OCI-LY7 (cell line): Measurements from ENCODE around the gene CYB5RL. TPM values are rescaled to one million over a fixed set of nuclear protein-coding genes. Genes with fewer than 3 reads are reported as not detected.

Experiments used
- BruUV-seq: library from RNA; stranded (reverse); fragments of 400-500 nt; replicated peaks from 2 replicates; lab custom pipeline; 2021; lab: Mats Ljungman, UMichigan
- CTCF ChIA-PET: fragments of 300-600 bp; sonication (Branson Sonifier 250); formaldehyde crosslinking; loops from one replicate; lab custom pipeline; 2022; ENCODE audit warnings: antibody characterized with exemption; ENCODE audit not compliant: unreplicated experiment; lab: Charles Lee
- POLR2A ChIA-PET: fragments of 300-600 bp; sonication (Branson Sonifier 250); formaldehyde crosslinking; loops from one replicate; lab custom pipeline; 2022; ENCODE audit warnings: antibody characterized with exemption; lab: Charles Lee
- DNase-seq: peaks from one replicate; pipeline ENCODE4 v3.0.0-alpha.2; 2015; ENCODE audit warnings: low spot score
- H2AFZ ChIP-seq: fragments of 200-600 bp; sonication (generic), shearing (Covaris generic); 2 replicates; pipeline ENCODE4 v1.6.1; 2014; ENCODE audit warnings: mild to moderate bottlenecking, antibody characterized with exemption, low read length, moderate library complexity
- H3K27ac ChIP-seq: fragments of 200-600 bp; sonication (generic); 2 replicates; pipeline ENCODE4 v1.5.1; 2014; ENCODE audit warnings: mixed run types, low read depth, mild to moderate bottlenecking, moderate library complexity, low read length, inconsistent platforms; ENCODE audit not compliant: poor library complexity, severe bottlenecking
- H3K36me3 ChIP-seq: fragments of 200-600 bp; sonication (generic); 2 replicates; pipeline ENCODE4 v1.6.1; 2014; ENCODE audit warnings: mild to moderate bottlenecking, antibody characterized with exemption, low read length, moderate library complexity, mixed read lengths; ENCODE audit not compliant: insufficient read depth
- H3K4me1 ChIP-seq: fragments of 200-600 bp; sonication (generic); 2 replicates; pipeline ENCODE4 v1.5.1; 2014; ENCODE audit warnings: mild to moderate bottlenecking, low read length; ENCODE audit not compliant: insufficient read depth, poor library complexity, severe bottlenecking
- H3K4me2 ChIP-seq: fragments of 200-600 bp; sonication (generic); 2 replicates; pipeline ENCODE4 v1.6.1; 2014; ENCODE audit warnings: mild to moderate bottlenecking, low read length
- H3K4me3 ChIP-seq: fragments of 200-600 bp; sonication (generic); 2 replicates; pipeline ENCODE4 v1.5.1; 2014; ENCODE audit warnings: mild to moderate bottlenecking, low read depth, low read length; ENCODE audit not compliant: poor library complexity, severe bottlenecking
- H3K79me2 ChIP-seq: fragments of 200-600 bp; sonication (generic); 2 replicates; pipeline ENCODE4 v1.6.1; 2016; ENCODE audit warnings: low read depth, mild to moderate bottlenecking, low read length, moderate library complexity, mixed read lengths; ENCODE audit not compliant: insufficient read depth
- H3K9me2 ChIP-seq: fragments of 200-600 bp; sonication (generic); 2 replicates; pipeline ENCODE4 v1.6.1; 2016; ENCODE audit warnings: mild to moderate bottlenecking, low read length, mixed read lengths; ENCODE audit not compliant: insufficient read depth
- H3K9me3 ChIP-seq: fragments of 200-600 bp; sonication (generic); 2 replicates; pipeline ENCODE4 v1.6.1; 2014; ENCODE audit warnings: mild to moderate bottlenecking, mixed run types, low read length, mixed read lengths
- H4K20me1 ChIP-seq: fragments of 200-600 bp; sonication (generic); 2 replicates; pipeline ENCODE4 v1.6.1; 2014; ENCODE audit warnings: mild to moderate bottlenecking, antibody characterized with exemption, low read length, moderate library complexity, mixed read lengths; ENCODE audit not compliant: insufficient read depth
- CTCF ChIP-seq: fragments of 200-600 bp; sonication (generic); conservative IDR thresholded peaks from 2 replicates; pipeline ENCODE4 v1.5.1; 2014; ENCODE audit warnings: mild to moderate bottlenecking, antibody characterized with exemption, low read length, moderate library complexity, mixed read lengths
- EZH2phosphoT487 ChIP-seq: fragments of 200-600 bp; sonication (generic); IDR thresholded peaks from 2 replicates; pipeline ENCODE4 v1.6.1; 2018; ENCODE audit warnings: low read depth, borderline replicate concordance, mild to moderate bottlenecking, mixed run types, antibody characterized with exemption, low read length, moderate library complexity, mixed read lengths
- intact Hi-C: fragments of 100-400 bp; cut with micrococcal nuclease; formaldehyde crosslinking; loops from one replicate; pipeline ENCODE4 v1.10.0; 2022; ENCODE audit not compliant: unreplicated experiment
- total RNA-seq, 2 experiments: library from RNA; depleted of rRNA in 1 of 2; stranded (reverse); fragments of >200 nt in 1 of 2; shearing (Covaris generic) in 1 of 2; gene quantifications; 2 replicates each; pipeline ENCODE4 v1.2.3, GENCODE V29; 2014 to 2022

The CYB5RL gene
- total RNA-seq, 2 experiments from 2014 or later: 10.4 to 20.6 TPM

- no peak for TF ChIP-seq EZH2phosphoT487
- no peak for TF ChIP-seq CTCF
- Histone ChIP-seq H2AFZ (no peak overlapping the region), H3K9me2 (no peaks in the 10 kb centered on the region), H3K79me2 (no peaks in the 10 kb centered on the region), H4K20me1 (no peaks in the 10 kb centered on the region), H3K9me3 (no peaks in the 10 kb centered on the region), H3K4me2 (no peak overlapping the region), H3K4me1 (no peaks in the 10 kb centered on the region), H3K36me3 (no peaks in the 10 kb centered on the region), H3K4me3 (no peak overlapping the region), H3K27ac (no peak overlapping the region)
- ChIA-PET POLR2A (interaction anchor here (0.6 kb wide), 1 partner anchor 1012 kb away, joined by 3 read pairs; no protein-coding TSS in a partner anchor), CTCF (no interaction called here)
- no peak for DNase-seq
- intact Hi-C loops: no loop called here
- no TSS peak for BruUV-seq
Observed at GRCh38 chr1:54173681-54174080, 26.1 kb downstream of the CYB5RL start.

DNA sequence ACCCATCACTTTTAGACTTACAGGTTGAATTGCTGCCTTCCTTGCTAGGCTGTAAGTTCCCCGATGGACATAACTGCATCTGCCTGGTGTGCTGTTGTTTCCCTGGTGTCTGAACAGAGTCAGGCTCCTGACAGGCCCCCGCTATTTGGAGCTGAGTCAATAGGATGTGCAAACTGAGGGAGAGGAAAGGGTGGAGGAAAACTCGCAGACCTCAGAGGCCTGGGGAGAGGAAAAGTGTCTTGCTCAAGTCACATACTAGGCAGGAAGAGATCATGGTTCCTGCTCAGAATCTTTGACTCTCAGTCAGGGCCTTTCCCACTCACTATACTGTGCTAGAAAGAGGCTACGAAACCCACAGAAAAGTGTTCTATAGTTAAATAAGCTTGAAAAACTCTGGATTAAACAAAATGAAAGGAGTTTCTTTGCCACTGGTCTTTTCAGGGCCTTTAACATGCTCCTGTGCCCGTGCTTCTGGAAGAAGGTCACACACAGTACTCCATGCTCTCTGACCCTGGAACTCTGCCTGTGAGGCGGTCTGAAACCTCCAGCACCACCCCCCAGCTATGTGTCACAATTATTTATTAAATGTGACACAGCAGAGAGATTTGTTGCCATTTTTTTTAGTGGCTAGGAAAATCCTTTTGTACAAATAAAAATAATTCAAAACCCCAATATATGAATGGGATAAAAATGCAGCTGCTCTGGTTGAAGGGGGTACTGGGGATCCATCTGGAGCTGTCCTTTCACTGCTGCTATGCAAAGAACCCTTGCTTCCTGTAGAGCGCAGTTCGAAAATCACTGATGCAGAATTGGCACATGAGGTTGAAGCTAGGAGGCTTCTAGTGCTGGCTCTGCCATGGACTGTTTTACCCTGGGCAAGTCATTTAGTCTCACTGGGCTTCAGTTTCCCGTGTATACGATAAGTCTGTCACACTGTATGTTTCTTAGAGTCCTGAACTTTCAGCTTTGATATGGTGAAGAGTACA lies 26.9 kb downstream of the CYB5RL start:
- Histone ChIP-seq H3K36me3 (no peaks in the 10 kb centered on the region), H3K9me2 (no peaks in the 10 kb centered on the region), H3K4me2 (no peak overlapping the region), H3K79me2 (no peaks in the 10 kb centered on the region), H2AFZ (no peak overlapping the region), H4K20me1 (no peaks in the 10 kb centered on the region), H3K4me1 (no peaks in the 10 kb centered on the region), H3K4me3 (no peak overlapping the region), H3K9me3 (no peaks in the 10 kb centered on the region), H3K27ac (no peak overlapping the region)
- CTCF ChIA-PET: no interaction called here
- TF ChIP-seq EZH2phosphoT487 (no peak), CTCF (no peak)
- BruUV-seq: no TSS peak
- intact Hi-C loops: no loop called here
- no peak for DNase-seq
- POLR2A ChIA-PET: no interaction called here

GRCh38 chr1:54171606-54172005 lies 28.2 kb downstream of the CYB5RL start:
- Histone ChIP-seq H3K4me2 (no peak overlapping the region), H3K9me2 (no peaks in the 10 kb centered on the region), H3K27ac (no peak overlapping the region), H3K79me2 (no peaks in the 10 kb centered on the region), H4K20me1 (no peaks in the 10 kb centered on the region), H2AFZ (no peak overlapping the region), H3K9me3 (no peaks in the 10 kb centered on the region), H3K4me1 (no peaks in the 10 kb centered on the region), H3K4me3 (no peak overlapping the region), H3K36me3 (no peaks in the 10 kb centered on the region)
- BruUV-seq: no TSS peak
- no peak for TF ChIP-seq CTCF
- no peak for TF ChIP-seq EZH2phosphoT487
- ChIA-PET POLR2A (interaction anchor here (0.6 to 0.7 kb wide), 2 partner anchors 70 to 123 kb away, joined by 3 read pairs; no protein-coding TSS in a partner anchor), CTCF (no interaction called here)
- no peak for DNase-seq
- intact Hi-C loops: no loop called here
